Type B pancreatic cell (in vitro differentiated cells): ENCODE data around the gene BPIFA2. TPM values are rescaled to one million over a fixed set of nuclear protein-coding genes. Genes with fewer than 3 reads are reported as not detected.

ENCODE experiments used
- DNase-seq: peaks from one replicate; pipeline ENCODE4 v3.0.0; 2021; ENCODE audit warnings: mixed read lengths; ENCODE audit not compliant: unreplicated experiment; ENCODE audit errors: extremely low spot score
- H3K27ac Mint-ChIP-seq: 2 replicates; pipeline ENCODE4 v1.8.0; 2021; ENCODE audit warnings: mild to moderate bottlenecking, mixed read lengths
- H3K27me3 Mint-ChIP-seq: 2 replicates; pipeline ENCODE4 v1.8.0; 2021; ENCODE audit warnings: mixed read lengths
- H3K36me3 Mint-ChIP-seq: 2 replicates; pipeline ENCODE4 v1.8.0; 2021; ENCODE audit warnings: mixed read lengths
- H3K4me1 Mint-ChIP-seq: one replicate; pipeline ENCODE4 v1.8.0; 2021; ENCODE audit warnings: mixed read lengths; ENCODE audit not compliant: unreplicated experiment
- H3K4me3 Mint-ChIP-seq: 2 replicates; pipeline ENCODE4 v1.8.0; 2021; ENCODE audit warnings: mild to moderate bottlenecking, mixed read lengths
- H3K9me3 Mint-ChIP-seq: 2 replicates; pipeline ENCODE4 v1.8.0; 2021; ENCODE audit warnings: mixed read lengths
- total RNA-seq: library from RNA; stranded (reverse); gene quantifications from 2 replicates; pipeline ENCODE4 v1.2.1, GENCODE V29; 2021; ENCODE audit warnings: low replicate concordance
- TF ChIP-seq, protein P1 (sequence below): fragments of 200-600 bp; sonication (generic); conservative IDR thresholded peaks from 2 replicates; pipeline ENCODE4 v1.5.0; 2021; ENCODE audit warnings: antibody characterized with exemption, mild to moderate bottlenecking

The BPIFA2 gene
- total RNA-seq, 1 donor from 2014 or later: not detected

DNA sequence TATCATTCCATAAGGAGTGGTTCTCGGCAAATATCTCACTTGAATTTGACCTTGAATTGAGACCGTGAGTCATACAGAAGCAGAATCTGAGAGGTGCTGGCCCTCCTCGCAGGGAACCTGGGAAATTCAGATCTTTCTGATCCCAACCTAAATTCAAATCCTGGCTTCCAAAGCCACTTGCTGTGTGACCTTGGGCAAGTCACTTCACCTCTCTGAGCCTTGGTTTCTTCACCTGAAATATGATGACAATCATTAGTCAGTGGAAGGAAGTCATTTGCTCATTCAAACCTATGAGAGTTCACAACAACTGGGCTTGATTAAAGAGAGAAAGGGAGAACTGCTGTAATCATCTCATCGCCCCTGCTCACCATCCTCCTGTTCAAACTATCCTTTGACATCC, 56.4 kb downstream of the BPIFA2 start:
- no peaks in the 10 kb centered on the region for H3K4me1 Mint-ChIP-seq
- TF ChIP-seq, protein P1, sequence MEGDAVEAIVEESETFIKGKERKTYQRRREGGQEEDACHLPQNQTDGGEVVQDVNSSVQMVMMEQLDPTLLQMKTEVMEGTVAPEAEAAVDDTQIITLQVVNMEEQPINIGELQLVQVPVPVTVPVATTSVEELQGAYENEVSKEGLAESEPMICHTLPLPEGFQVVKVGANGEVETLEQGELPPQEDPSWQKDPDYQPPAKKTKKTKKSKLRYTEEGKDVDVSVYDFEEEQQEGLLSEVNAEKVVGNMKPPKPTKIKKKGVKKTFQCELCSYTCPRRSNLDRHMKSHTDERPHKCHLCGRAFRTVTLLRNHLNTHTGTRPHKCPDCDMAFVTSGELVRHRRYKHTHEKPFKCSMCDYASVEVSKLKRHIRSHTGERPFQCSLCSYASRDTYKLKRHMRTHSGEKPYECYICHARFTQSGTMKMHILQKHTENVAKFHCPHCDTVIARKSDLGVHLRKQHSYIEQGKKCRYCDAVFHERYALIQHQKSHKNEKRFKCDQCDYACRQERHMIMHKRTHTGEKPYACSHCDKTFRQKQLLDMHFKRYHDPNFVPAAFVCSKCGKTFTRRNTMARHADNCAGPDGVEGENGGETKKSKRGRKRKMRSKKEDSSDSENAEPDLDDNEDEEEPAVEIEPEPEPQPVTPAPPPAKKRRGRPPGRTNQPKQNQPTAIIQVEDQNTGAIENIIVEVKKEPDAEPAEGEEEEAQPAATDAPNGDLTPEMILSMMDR: no peak
- no peak overlapping the region for H3K4me3 Mint-ChIP-seq
- DNase-seq: no peak
- no peaks in the 10 kb centered on the region for H3K36me3 Mint-ChIP-seq
- H3K27me3 Mint-ChIP-seq: peaks cover 66% of the 10 kb centered on the region
- H3K9me3 Mint-ChIP-seq: no peaks in the 10 kb centered on the region
- no peak overlapping the region for H3K27ac Mint-ChIP-seq

DNA sequence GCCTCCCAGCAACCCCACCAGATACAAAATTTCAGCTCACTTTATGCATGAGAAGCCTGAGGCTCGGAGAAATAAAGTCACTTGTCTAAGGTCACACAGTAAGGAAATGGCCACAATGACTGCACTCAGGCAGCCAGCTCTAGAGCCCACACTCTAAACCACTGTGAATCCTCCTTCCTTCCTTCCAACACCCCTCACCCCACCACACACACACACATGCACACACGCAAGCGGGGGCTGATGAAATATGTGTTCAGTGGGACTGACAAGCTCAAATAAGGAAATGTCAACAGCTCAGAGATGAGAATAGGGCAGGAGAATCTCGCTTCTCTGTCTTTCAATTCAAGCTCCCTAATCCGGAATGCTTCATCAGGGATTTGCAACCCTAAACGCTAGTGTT, 61.9 kb downstream of the BPIFA2 start:
- H3K4me3 Mint-ChIP-seq: no peak overlapping the region
- no peaks in the 10 kb centered on the region for H3K9me3 Mint-ChIP-seq
- no peak for DNase-seq
- no peaks in the 10 kb centered on the region for H3K36me3 Mint-ChIP-seq
- TF ChIP-seq, protein P1: no peak
- H3K4me1 Mint-ChIP-seq: no peaks in the 10 kb centered on the region
- no peak overlapping the region for H3K27ac Mint-ChIP-seq
- peaks cover 69% of the 10 kb centered on the region for H3K27me3 Mint-ChIP-seq

Other genes starting within 250 kb of the BPIFA2 start
- not detected in 2 replicates for gene SUN5, start 163.7 kb upstream of the BPIFA2 start, total RNA-seq
- 0.22 TPM in 1 of 2 replicates, not detected in the other for gene BPIFB2, start 160.5 kb upstream of the BPIFA2 start, total RNA-seq
- not detected in 2 replicates for gene BPIFB6, start 136.5 kb upstream of the BPIFA2 start, total RNA-seq
- not detected in 2 replicates for gene BPIFB3, start 114.3 kb upstream of the BPIFA2 start, total RNA-seq
- gene BPIFB4, start 88.5 kb upstream of the BPIFA2 start, total RNA-seq: not detected in 2 replicates
- not detected in 2 replicates for gene BPIFA3, start 49.2 kb downstream of the BPIFA2 start, total RNA-seq
- gene BPIFA1, start 67.8 kb downstream of the BPIFA2 start, total RNA-seq: 0.69 and 0.97 TPM in 2 replicates
- gene BPIFB1, start 115.1 kb downstream of the BPIFA2 start, total RNA-seq: 1.8 and 10.9 TPM in 2 replicates
- gene CDK5RAP1, start 233.4 kb downstream of the BPIFA2 start, total RNA-seq: 48.4 and 58.3 TPM in 2 replicates